Adrenal gland (tissue), 12 donors: Measurements from ENCODE around the gene TMEM114. TPM values are rescaled to one million over a fixed set of nuclear protein-coding genes. Genes with fewer than 3 reads are reported as not detected.

Experiments
- DNase-seq, 7 donors: peaks; one replicate each; pipeline ENCODE4 v3.0.0-alpha.2; 2019 to 2020
- H3K27ac ChIP-seq, 5 donors: fragments of 200-600 bp; sonication (generic) in 4 of 5; 1 replicate in 3 of 5; 2 replicates in 2 of 5; pipeline versions ENCODE4 v1.5.1 to v1.8.0; 2016 to 2020; ENCODE audit warnings: mild to moderate bottlenecking in 1 of 5
- H3K27me3 ChIP-seq: fragments of 200-600 bp; 2 replicates; pipeline ENCODE4 v1.8.0; 2021
- H3K36me3 ChIP-seq, 2 donors: fragments of 200-600 bp; replicated peaks in 1 of 2; 1 replicate in 1 of 2; 2 replicates in 1 of 2; pipeline versions ENCODE4 v1.5.1 to v1.8.0; 2018 to 2022
- H3K4me1 ChIP-seq, 2 donors: fragments of 200-600 bp; replicated peaks in 1 of 2; 1 replicate in 1 of 2; 2 replicates in 1 of 2; pipeline versions ENCODE4 v1.5.1 to v1.8.0; 2018 to 2021
- H3K4me3 ChIP-seq, 4 donors: fragments of 200-600 bp; sonication (generic) in 3 of 4; one replicate each; pipeline ENCODE4 v1.5.1; 2016 to 2018
- H3K9me3 ChIP-seq, 3 donors: fragments of 200-600 bp; sonication (generic) in 1 of 3; replicated peaks in 1 of 3; 1 replicate in 2 of 3; 2 replicates in 1 of 3; pipeline versions ENCODE4 v1.5.1 to v1.8.0; 2016 to 2021
- CTCF ChIP-seq, 6 experiments: fragments of 450-650 bp in 4 of 6; fragments of 200-600 bp in 2 of 6; sonication (generic) in 1 of 6; IDR thresholded peaks; 1 replicate in 5 of 6; 2 replicates in 1 of 6; pipeline versions ENCODE4 v1.5.1 to v1.8.0; 2016 to 2021; ENCODE audit warnings: antibody characterized with exemption in 6 of 6, mild to moderate bottlenecking in 2 of 6, moderate library complexity in 1 of 6
- POLR2A ChIP-seq, 2 donors: fragments of 450-650 bp; IDR thresholded peaks; one replicate each; pipeline ENCODE4 v1.6.1; 2017; ENCODE audit warnings: antibody characterized with exemption in 2 of 2, mild to moderate bottlenecking in 2 of 2, moderate library complexity in 1 of 2
- WGBS, 4 donors: extraction: QIAGEN DNeasy Blood & Tissue Kit in 2 of 4; methylation state at CpG; one replicate each; pipeline versions ENCODE4 v1.1.5 to v1.1.7; 2013 to 2017; 5-methylcytosine and 5-hydroxymethylcytosine counted together
- intact Hi-C, 2 donors: fragments of 100-400 bp; cut with DNase I; formaldehyde crosslinking; loops; one replicate each; pipeline versions ENCODE4 v1.14.1 to v1.15.0; 2022 to 2023
- polyA plus RNA-seq, 3 donors: library from polyadenylated mRNA; stranded (reverse); fragments of 200-250 nt in 2 of 3; fragments of 350-450 nt in 1 of 3; fragmentation: Illumina TruSeq in 1 of 3; extraction: RNeasy Lipid Tissue Mini Kit (QIAGEN cat#74804) in 1 of 3; gene quantifications; one replicate each; pipeline ENCODE4 v1.2.3, GENCODE V29; 2013 to 2014
- total RNA-seq, 9 donors: library from RNA; depleted of rRNA in 4 of 9; stranded (reverse); fragments of >200 nt in 4 of 9; fragments of 120-200 nt in 1 of 9; fragmentation: NEBNext Ultra II Directional in 1 of 9; extraction: Animal tissue kit (Norgen Biotek cat#: 25700) in 1 of 9; gene quantifications; one replicate each; pipeline versions ENCODE4 v1.1.0 to v1.2.4, GENCODE V29; 2013 to 2023
- donor health status: healthy with polysubstance abuse.
- donor health status: Bipolar disorder and iron deficiency.
- donor health status: DM: yes; HTN: yes; CAD: no.
- donor health status: DM: no; HTN: no; CAD: no.
- donor health status: DM: no; HTN: no; CAD: no.
- donor health status: DM: yes; HTN: yes; CAD: no.

TMEM114 gene
- total and polyA plus RNA-seq, 12 donors, result 0.24 to 1.1 TPM; not detected in 10

GRCh38 chr16:8579559-8579958, 10.8 kb downstream of the TMEM114 start:
- no peak for TF ChIP-seq POLR2A (IDR thresholded peaks at IDR 0.05)
- no peak for TF ChIP-seq CTCF (IDR thresholded peaks at IDR 0.05)
- intact Hi-C loops, result no loop called here
- H3K9me3 ChIP-seq, result no peaks in the 10 kb centered on the region
- DNase-seq, result no peak
- no peaks in the 10 kb centered on the region for H3K36me3 ChIP-seq
- no peak overlapping the region for H3K27ac ChIP-seq
- WGBS, 4 donors, result 76 to 86% (median 82%) methylated on average over 9 of the region's 9 CpGs
- peaks cover 4% of the 10 kb centered on the region for H3K27me3 ChIP-seq
- no peaks in the 10 kb centered on the region for H3K4me1 ChIP-seq
- no peak overlapping the region for H3K4me3 ChIP-seq

- TF ChIP-seq POLR2A (IDR thresholded peaks at IDR 0.05) (no peak), CTCF (IDR thresholded peaks at IDR 0.05) (no peak)
- Histone ChIP-seq H3K36me3 (no peaks in the 10 kb centered on the region), H3K27ac (no peak overlapping the region), H3K9me3 (no peaks in the 10 kb centered on the region), H3K4me1 (no peaks in the 10 kb centered on the region), H3K4me3 (no peak overlapping the region), H3K27me3 (peaks cover 4% of the 10 kb centered on the region)
- WGBS, 4 donors, result 71 to 79% (median 74%) methylated on average over 10 of the region's 10 CpGs
- intact Hi-C loops, result no loop called here
- no peak for DNase-seq
These were observed 12.5 kb downstream of the TMEM114 start for GRCh38 chr16:8577678-8578304.

GRCh38 chr16:8576141-8577004, 13.9 kb downstream of the TMEM114 start:
- WGBS, 4 donors, result 52 to 79% (median 73%) methylated on average over 4 of the region's 4 CpGs
- H3K36me3 ChIP-seq, result no peaks in the 10 kb centered on the region
- intact Hi-C loops, result no loop called here

More at GRCh38 chr16:8576141-8577004, 13.9 kb downstream of the TMEM114 start:
- TF ChIP-seq POLR2A (IDR thresholded peaks at IDR 0.05) (no peak), CTCF (IDR thresholded peaks at IDR 0.05) (no peak)
- peaks cover 4% of the 10 kb centered on the region for H3K27me3 ChIP-seq
- H3K9me3 ChIP-seq, result no peaks in the 10 kb centered on the region
- DNase-seq, result no peak
- H3K4me1 ChIP-seq, result no peaks in the 10 kb centered on the region
- no peak overlapping the region for H3K27ac ChIP-seq
- H3K4me3 ChIP-seq, result no peak overlapping the region
